SK-N-MC (cell line): ENCODE data around the gene WDR88.

Source experiments
- EZH2 ChIP-seq: fragments of 200-600 bp; sonication (generic); IDR thresholded peaks from one replicate; pipeline ENCODE4 v1.6.1; 2017; ENCODE audit warnings: antibody characterized with exemption
- FOXP2 ChIP-seq: optimal IDR thresholded peaks from 2 replicates; pipeline ENCODE3; 2011; ENCODE audit warnings: mild to moderate bottlenecking, moderate library complexity; ENCODE audit not compliant: insufficient read depth; ENCODE audit errors: extremely low read length, control extremely low read depth
- POLR2AphosphoS5 ChIP-seq: IDR thresholded peaks from 2 replicates; pipeline ENCODE4 v1.6.1; 2012; ENCODE audit warnings: mild to moderate bottlenecking, low read depth, low read length, borderline replicate concordance

- no peak for TF ChIP-seq EZH2
- TF ChIP-seq POLR2AphosphoS5: no peak
- no peak for TF ChIP-seq FOXP2
Measured at GRCh38 chr19:33156334-33156733, 24.4 kb downstream of the WDR88 start.
